Measurements from ENCODE around the gene RIPOR3. TPM values are rescaled to one million over a fixed set of nuclear protein-coding genes. Genes with fewer than 3 reads are reported as not detected.

The RIPOR3 gene
- total and polyA plus RNA-seq, 9 of the 15 experiments (the other 6 are each of a cell fraction or from before 2014, with no cell fraction given), result 3.3 to 62.7 (median 21.4) TPM

GRCh38 chr20:50604451-50604850 lies 86.9 kb downstream of the RIPOR3 start:
- DNase-seq (ENCODE audit: extremely low read depth in 1 of 4, low spot score in 3 of 4) (no peak), FAIRE-seq (no peak), ATAC-seq (no peak)
- TF ChIP-seq PKNOX1 (IDR thresholded peaks at IDR 0.05), result no peak
- no peak for TF ChIP-seq MED1 (CRISPR knock-in tag; IDR thresholded peaks at IDR 0.05; ENCODE audit: borderline replicate concordance)
- Histone ChIP-seq H3K4me1 (replicated peaks in 1 of 2; ENCODE audit: control insufficient read depth in 2 of 2, insufficient read depth in 2 of 2, low read length in 2 of 2) (peaks cover 0 to 13% of the 10 kb centered on the region in 2 experiments; a peak in 2 of 5 replicates), H3K9me1 (ENCODE audit: control insufficient read depth, insufficient read depth, low read length) (no peaks in the 10 kb centered on the region), H3K79me2 (ENCODE audit: control insufficient read depth, insufficient read depth, low read length) (no peaks in the 10 kb centered on the region), H4K20me1 (replicated peaks; ENCODE audit: control insufficient read depth, insufficient read depth, low read length) (no peaks in the 10 kb centered on the region), H2AFZ (ENCODE audit: low read depth, low read length) (no peak overlapping the region), H3K4me3 (no peak overlapping the region), H3K27ac (ENCODE audit: extremely low read depth, low read depth, low read length) (no peak overlapping the region), H3K27me3 (ENCODE audit: control insufficient read depth in 2 of 2, insufficient read depth in 2 of 2, low read length in 2 of 2) (no peaks in the 10 kb centered on the region), H3K9ac (ENCODE audit: insufficient read depth in 1 of 2, low read depth in 2 of 2, low read length in 2 of 2) (no peak overlapping the region), H3K9me3 (replicated peaks; ENCODE audit: control insufficient read depth, insufficient read depth, low read depth, low read length) (no peaks in the 10 kb centered on the region), H3K4me2 (ENCODE audit: insufficient read depth, low read length) (no peak overlapping the region), H3K36me3 (ENCODE audit: control insufficient read depth, insufficient read depth, low read length) (peaks cover 81% of the 10 kb centered on the region)
- CTCF ChIA-PET (ENCODE audit: low intra/inter-chr PET ratio), result no interaction called here
- BruUV-seq (replicated peaks), result no TSS peak
- intact Hi-C loops (cut with micrococcal nuclease), result no loop called here
- POLR2A ChIA-PET, result interaction anchor here (0.7 to 1.1 kb wide), 2 partner anchors 12 to 182 kb away, joined by 3 read pairs; no protein-coding TSS in a partner anchor
- 91% methylated on average over 12 of the region's 12 CpGs for WGBS (ENCODE audit: insufficient coverage, low coverage, missing lambda C conversion rate)
- in situ Hi-C loops (cut with MboI), result no loop called here

GRCh38 chr20:50602432-50603088 lies 88.8 kb downstream of the RIPOR3 start:
- no peak for FAIRE-seq
- CTCF ChIA-PET (ENCODE audit: low intra/inter-chr PET ratio), result no interaction called here
- Histone ChIP-seq H2AFZ (ENCODE audit: low read depth, low read length) (no peak overlapping the region), H3K9me3 (replicated peaks; ENCODE audit: control insufficient read depth, insufficient read depth, low read depth, low read length) (no peaks in the 10 kb centered on the region), H3K9ac (ENCODE audit: insufficient read depth in 1 of 2, low read depth in 2 of 2, low read length in 2 of 2) (peak overlapping the region in 1 of 2 experiments; percentile 41; a peak in 2 of 4 replicates), H3K36me3 (ENCODE audit: control insufficient read depth, insufficient read depth, low read length) (peaks cover 67% of the 10 kb centered on the region), H3K4me2 (ENCODE audit: insufficient read depth, low read length) (no peak overlapping the region), H3K79me2 (ENCODE audit: control insufficient read depth, insufficient read depth, low read length) (no peaks in the 10 kb centered on the region), H3K9me1 (ENCODE audit: control insufficient read depth, insufficient read depth, low read length) (no peaks in the 10 kb centered on the region), H4K20me1 (replicated peaks; ENCODE audit: control insufficient read depth, insufficient read depth, low read length) (no peaks in the 10 kb centered on the region), H3K4me1 (replicated peaks in 1 of 2; ENCODE audit: control insufficient read depth in 2 of 2, insufficient read depth in 2 of 2, low read length in 2 of 2) (peaks cover 0 to 17% of the 10 kb centered on the region in 2 experiments; a peak in 2 of 5 replicates), H3K27ac (ENCODE audit: extremely low read depth, low read depth, low read length) (no peak overlapping the region), H3K27me3 (ENCODE audit: control insufficient read depth in 2 of 2, insufficient read depth in 2 of 2, low read length in 2 of 2) (no peaks in the 10 kb centered on the region), H3K4me3 (no peak overlapping the region)
- intact Hi-C loops (cut with micrococcal nuclease), result no loop called here
- no TSS peak for BruUV-seq (replicated peaks)
- in situ Hi-C loops (cut with MboI), result no loop called here
- 94% methylated on average over 14 of the region's 15 CpGs for WGBS (ENCODE audit: insufficient coverage, low coverage, missing lambda C conversion rate)
- no peak for ATAC-seq
- POLR2A ChIA-PET, result interaction anchor here (0.6 to 1.0 kb wide), 2 partner anchors 10 to 157 kb away, joined by 3 to 7 read pairs; no protein-coding TSS in a partner anchor
- DNase-seq (ENCODE audit: extremely low read depth in 1 of 4, low spot score in 3 of 4), result no peak
- TF ChIP-seq THRAP3 (IDR thresholded peaks at IDR 0.05; ENCODE audit: borderline replicate concordance) (no peak), SREBF1 (IDR thresholded peaks at IDR 0.05; ENCODE audit: borderline replicate concordance, low read depth, low read length) (no peak), CBFA2T2 (conservative IDR thresholded peaks at IDR 0.05) (no peak), XRCC3 (IDR thresholded peaks at IDR 0.05) (no peak), ADNP (tag; IDR thresholded peaks at IDR 0.05) (no peak), CTBP1 (IDR thresholded peaks at IDR 0.05; ENCODE audit: borderline replicate concordance) (no peak), FOXM1 (IDR thresholded peaks at IDR 0.05; ENCODE audit: low read depth) (no peak), FOXM1 (CRISPR knock-in tag; IDR thresholded peaks at IDR 0.05; ENCODE audit: low read depth) (no peak), ZBED1 (IDR thresholded peaks at IDR 0.05) (no peak), RBM22 (IDR thresholded peaks at IDR 0.05; ENCODE audit: low read depth, low read length, poor library complexity, severe bottlenecking) (no peak), HMGN3 (IDR thresholded peaks at IDR 0.05; ENCODE audit: borderline replicate concordance, extremely low read depth, insufficient read length, low read depth, low read length) (no peak), GABPB1 (CRISPR knock-in tag; IDR thresholded peaks at IDR 0.05) (no peak), ZFP30 (CRISPR knock-in tag; IDR thresholded peaks at IDR 0.05; ENCODE audit: borderline replicate concordance) (no peak), GABPB2 (CRISPR knock-in tag; conservative IDR thresholded peaks at IDR 0.05) (no peak), TGIF2 (CRISPR knock-in tag; IDR thresholded peaks at IDR 0.05) (no peak)

Data from K562 (cell line).